HG03565 (cell line): ENCODE results near the gene STARD5.

Experiments
- ATAC-seq: cut with Tn5 transposase; IDR thresholded peaks from one replicate; pipeline ENCODE4 v1.9.1; 2021; ENCODE audit warnings: mild to moderate bottlenecking, moderate library complexity; ENCODE audit not compliant: unreplicated experiment

STARD5 gene

DNA sequence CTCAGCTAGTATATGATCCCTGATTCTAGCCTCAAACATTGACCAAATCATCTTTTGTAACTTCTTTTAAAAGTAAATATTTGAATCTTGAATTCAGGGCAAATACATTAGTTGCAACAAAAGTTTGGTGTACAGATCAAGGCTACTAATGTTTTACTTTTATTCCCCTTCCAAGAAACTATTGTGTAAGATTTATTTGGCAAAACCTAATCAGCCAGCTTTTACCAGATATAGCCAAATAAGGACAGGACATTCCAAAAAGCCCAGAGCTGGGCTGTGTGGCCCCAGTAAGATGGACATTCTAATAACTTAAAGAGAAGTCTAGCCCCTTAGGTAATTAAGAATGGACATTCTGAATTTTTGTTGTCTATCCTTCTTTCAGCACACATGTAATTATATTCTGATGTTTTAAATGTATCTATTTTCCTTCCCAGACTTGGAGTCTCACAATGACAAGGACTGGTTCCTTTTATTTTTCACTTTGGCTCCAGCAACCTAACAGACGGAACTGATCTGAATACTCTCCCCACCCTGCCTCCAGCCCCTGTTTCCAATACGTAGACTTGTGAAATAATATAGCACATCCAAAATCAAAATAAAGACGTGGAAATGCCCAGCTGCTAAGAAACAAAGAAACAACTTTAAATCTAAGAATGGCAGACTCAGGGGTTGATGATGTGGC lies 48.1 kb downstream of the STARD5 start:
- no peak for ATAC-seq

GRCh38 chr15:81274931-81275707 lies 48.8 kb downstream of the STARD5 start:
- ATAC-seq: peak; percentile 73

DNA sequence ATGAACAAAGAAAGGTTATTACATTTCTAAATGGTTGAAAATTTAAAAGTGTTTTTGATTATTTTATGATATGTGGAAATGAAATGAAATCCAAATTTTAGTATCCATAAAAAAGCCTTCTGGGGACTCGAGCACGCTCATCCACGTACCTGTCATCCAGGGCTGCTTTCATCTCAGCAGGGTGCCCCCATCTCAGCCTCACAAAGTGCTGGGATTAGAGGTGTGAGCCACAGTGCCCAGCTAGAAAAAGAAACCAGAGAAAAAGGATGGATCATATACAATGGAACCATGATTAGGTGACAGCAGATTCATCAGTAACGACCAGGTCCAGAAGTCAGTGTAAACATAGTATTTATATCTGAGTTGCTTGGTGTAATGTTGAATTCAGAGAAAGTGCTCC lies 49.7 kb downstream of the STARD5 start:
- no peak for ATAC-seq

- no peak for ATAC-seq
Observed at GRCh38 chr15:81273855-81274254, 50.1 kb downstream of the STARD5 start.

DNA sequence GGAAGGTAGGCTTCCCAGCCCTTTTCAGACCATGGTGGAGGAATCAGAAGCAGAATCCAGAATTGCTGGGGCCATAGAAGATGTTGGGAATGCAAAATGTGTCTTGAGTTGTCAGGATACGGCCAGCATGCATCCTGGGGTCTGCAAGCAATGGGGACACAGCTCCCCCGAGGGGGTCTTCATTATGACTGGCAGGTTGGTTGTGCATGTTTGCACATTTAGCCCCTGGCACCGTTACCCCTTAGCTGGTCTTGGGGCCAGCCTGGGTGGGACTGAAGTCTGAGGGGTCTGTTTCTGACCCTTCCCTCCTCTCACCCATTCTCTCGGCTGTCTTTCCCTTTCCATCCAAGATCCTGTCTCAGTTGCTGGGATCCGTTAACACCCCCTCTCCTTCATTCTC lies 50.7 kb downstream of the STARD5 start:
- ATAC-seq: no peak

GRCh38 chr15:81271761-81272644 lies 51.9 kb downstream of the STARD5 start:
- ATAC-seq: no peak

DNA sequence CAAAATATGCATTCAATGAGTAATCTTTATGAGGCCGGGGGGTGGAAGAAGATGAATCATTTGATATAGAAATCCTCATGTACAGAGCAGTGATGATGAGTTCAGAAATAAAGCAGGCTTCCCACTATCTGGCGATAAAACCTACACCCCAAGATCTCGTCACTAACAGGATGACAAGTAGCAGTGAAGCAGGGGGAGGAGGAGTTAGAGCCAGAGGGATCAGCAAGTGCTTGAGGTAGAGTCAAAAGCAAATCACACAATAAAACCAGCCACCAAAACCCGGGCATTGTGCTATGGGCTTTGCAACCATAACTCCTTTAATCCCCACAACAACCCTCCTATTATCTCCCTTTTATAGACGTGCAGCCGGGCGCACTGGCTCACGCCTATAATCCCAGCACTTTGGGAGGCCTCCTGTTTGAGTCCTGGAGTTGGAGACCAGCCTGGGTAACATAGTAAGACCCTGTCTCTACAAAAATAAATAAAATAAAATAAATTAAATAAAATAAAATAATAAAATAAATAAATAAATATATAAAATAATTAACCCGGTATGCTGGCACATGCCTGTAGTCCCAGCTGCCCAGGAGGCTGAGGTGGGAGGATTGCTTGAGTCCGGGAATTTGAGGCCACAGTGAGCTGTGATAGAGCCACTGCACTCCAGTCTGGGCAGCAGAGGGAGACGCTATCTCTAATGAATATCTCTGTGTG lies 53.0 kb downstream of the STARD5 start:
- no peak for ATAC-seq

DNA sequence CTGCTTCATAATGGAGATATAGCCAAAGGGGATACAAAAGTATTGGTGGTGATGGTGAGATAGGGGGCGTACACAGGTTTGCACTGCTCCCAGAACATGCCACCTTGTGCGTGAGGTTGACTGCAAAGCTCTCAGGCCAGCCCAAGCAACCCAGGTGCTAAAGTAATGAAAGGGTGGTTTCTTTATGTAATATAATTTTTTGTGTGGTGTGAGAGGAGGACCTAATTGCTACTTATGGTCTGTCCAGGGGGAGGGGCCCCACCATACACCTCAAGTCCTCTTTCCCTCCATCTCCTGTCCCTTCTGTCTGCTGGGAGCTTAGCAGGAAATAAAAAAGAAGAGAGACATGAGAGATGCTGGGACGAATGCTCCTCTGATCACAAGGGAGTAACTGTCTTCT lies 53.8 kb downstream of the STARD5 start:
- ATAC-seq: no peak

DNA sequence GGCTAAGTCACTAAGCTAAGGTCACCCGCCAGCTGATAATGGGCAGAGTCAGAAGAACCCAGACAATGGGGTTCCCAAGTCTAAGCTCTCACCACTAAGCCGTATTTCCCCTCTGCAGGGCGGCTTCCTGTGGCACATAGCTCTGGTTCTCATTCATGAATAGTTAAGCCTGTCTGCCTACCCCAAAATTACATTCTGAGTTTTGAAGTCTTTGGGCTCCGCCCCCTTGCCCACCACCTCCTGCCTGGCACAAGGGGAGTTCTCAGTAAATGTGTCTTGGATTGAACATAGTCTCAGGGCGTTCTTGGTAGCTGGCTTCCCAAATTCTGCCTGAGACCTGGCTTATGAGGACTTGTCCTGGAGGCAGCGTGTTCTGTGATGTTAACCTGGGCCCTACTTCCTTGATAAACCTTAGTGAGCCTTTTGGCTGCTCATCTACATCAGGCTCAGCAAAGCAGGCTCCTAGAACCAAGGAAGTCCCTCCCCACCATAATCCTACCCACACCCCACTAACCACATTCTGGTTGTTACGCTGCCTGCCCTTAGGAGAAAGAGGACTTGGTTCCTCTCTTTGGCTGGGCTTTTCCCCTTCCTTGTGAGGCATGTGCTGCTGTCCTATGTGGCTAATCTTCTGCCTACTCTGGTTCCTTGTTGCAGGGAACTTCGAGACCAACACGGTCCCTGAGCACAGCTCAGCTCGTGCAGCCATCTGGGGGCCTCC lies 54.9 kb downstream of the STARD5 start:
- ATAC-seq: no peak

DNA sequence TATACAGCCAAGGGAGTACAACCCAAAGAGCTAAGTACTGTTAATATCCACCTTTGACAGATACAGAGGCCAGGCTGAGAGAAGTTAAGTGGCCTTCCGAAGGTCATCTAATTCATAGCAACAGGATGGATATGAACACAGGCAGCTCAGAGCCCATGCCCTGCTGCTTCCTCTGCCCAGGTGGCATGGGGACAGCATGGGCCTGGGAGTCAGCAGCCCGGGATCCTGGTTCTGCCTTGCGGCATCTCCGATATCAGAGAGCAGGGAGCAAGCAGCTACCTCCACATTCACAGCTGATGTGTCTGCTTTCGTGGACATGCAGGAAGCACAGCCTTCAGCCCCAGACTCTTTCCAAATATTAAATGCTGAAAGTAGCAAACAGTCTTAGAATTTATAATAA lies 55.6 kb downstream of the STARD5 start:
- no peak for ATAC-seq

- ATAC-seq: peak; percentile 62
Observed at GRCh38 chr15:81265944-81266775, 57.8 kb downstream of the STARD5 start.

GRCh38 chr15:81265256-81265943 lies 58.5 kb downstream of the STARD5 start:
- no peak for ATAC-seq

GRCh38 chr15:81264072-81264857 lies 59.7 kb downstream of the STARD5 start:
- ATAC-seq: no peak

DNA sequence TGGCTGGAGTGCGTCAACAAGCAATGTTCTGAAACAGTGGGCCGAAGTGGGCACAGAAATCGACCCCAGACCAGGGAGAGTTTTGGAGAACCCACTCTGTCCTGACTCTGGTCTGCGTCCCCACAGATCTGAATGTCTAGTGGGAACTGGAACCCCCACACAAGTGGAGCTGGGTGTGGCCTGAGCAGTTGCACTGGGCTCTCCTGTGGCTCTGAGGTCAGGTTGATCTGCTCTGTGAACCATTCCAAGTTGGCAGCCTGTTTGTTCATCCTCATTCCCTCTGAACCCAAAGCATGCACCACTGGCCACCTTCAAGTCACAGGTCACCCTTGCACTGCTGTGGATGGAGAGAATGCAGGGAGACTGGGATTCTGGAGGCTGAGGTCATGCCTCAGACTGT lies 60.5 kb downstream of the STARD5 start:
- ATAC-seq: no peak

- ATAC-seq: no peak
Observed at GRCh38 chr15:81261172-81261811, 62.6 kb downstream of the STARD5 start.

DNA sequence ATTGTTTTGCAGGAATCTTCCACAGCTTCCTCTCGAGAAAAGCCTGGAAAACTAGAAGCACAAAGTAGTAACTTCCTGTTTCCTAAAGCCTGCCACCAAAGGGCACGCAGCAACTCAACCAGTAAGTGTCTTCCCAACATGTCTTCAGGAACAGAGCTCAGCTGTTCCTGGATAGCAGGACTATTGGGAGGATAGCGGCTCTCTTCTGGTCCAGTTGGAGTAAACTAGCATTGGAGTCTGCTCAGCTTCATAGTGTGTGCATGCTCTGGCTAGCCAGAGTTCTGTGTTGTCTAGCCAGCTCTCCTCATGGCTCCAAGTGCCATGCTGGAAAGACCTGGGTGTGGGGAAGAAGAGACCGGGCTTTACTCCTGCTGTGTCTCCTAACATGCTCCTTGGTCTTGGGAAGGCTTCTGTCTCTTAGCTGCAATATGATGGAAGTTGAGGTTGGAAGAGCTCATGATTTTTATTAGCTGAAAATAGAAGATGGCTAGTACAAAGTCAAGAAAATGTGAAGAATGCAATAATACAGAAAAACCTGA lies 64.1 kb downstream of the STARD5 start:
- ATAC-seq: no peak
